Measurements from ENCODE around the gene PSMC2. TPM values are rescaled to one million over a fixed set of nuclear protein-coding genes. Genes with fewer than 3 reads are reported as not detected.

PSMC2 gene
- total RNA-seq, 1 experiment from 2014 or later, result 121 TPM

DNA sequence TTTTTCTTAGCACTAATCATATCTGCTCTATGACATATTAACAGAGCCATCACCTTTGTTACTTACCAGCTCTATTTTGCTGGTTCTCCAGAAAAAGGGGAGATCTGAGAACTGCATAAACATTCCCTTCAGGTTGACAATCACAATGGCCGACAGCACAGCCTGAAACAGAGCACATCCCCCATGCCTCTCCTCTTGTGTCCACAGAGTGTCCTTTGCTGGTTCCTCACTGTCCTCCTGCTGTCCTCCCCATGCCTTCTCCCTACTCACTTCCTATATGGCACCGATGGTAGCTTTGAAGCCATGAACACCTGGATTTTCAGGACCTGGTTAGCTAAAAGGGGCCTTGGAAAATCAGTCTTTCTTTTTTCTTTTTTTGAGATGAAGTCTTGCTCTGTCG, 41.8 kb downstream of the PSMC2 start (continued):
- TF ChIP-seq, protein P1, sequence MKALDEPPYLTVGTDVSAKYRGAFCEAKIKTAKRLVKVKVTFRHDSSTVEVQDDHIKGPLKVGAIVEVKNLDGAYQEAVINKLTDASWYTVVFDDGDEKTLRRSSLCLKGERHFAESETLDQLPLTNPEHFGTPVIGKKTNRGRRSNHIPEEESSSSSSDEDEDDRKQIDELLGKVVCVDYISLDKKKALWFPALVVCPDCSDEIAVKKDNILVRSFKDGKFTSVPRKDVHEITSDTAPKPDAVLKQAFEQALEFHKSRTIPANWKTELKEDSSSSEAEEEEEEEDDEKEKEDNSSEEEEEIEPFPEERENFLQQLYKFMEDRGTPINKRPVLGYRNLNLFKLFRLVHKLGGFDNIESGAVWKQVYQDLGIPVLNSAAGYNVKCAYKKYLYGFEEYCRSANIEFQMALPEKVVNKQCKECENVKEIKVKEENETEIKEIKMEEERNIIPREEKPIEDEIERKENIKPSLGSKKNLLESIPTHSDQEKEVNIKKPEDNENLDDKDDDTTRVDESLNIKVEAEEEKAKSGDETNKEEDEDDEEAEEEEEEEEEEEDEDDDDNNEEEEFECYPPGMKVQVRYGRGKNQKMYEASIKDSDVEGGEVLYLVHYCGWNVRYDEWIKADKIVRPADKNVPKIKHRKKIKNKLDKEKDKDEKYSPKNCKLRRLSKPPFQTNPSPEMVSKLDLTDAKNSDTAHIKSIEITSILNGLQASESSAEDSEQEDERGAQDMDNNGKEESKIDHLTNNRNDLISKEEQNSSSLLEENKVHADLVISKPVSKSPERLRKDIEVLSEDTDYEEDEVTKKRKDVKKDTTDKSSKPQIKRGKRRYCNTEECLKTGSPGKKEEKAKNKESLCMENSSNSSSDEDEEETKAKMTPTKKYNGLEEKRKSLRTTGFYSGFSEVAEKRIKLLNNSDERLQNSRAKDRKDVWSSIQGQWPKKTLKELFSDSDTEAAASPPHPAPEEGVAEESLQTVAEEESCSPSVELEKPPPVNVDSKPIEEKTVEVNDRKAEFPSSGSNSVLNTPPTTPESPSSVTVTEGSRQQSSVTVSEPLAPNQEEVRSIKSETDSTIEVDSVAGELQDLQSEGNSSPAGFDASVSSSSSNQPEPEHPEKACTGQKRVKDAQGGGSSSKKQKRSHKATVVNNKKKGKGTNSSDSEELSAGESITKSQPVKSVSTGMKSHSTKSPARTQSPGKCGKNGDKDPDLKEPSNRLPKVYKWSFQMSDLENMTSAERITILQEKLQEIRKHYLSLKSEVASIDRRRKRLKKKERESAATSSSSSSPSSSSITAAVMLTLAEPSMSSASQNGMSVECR (CRISPR knock-in tag; IDR thresholded peaks at IDR 0.05; ENCODE audit: borderline replicate concordance), result no peak
- no peak for TF ChIP-seq CREM (CRISPR knock-in tag; IDR thresholded peaks at IDR 0.05)
- TF ChIP-seq, protein P2, sequence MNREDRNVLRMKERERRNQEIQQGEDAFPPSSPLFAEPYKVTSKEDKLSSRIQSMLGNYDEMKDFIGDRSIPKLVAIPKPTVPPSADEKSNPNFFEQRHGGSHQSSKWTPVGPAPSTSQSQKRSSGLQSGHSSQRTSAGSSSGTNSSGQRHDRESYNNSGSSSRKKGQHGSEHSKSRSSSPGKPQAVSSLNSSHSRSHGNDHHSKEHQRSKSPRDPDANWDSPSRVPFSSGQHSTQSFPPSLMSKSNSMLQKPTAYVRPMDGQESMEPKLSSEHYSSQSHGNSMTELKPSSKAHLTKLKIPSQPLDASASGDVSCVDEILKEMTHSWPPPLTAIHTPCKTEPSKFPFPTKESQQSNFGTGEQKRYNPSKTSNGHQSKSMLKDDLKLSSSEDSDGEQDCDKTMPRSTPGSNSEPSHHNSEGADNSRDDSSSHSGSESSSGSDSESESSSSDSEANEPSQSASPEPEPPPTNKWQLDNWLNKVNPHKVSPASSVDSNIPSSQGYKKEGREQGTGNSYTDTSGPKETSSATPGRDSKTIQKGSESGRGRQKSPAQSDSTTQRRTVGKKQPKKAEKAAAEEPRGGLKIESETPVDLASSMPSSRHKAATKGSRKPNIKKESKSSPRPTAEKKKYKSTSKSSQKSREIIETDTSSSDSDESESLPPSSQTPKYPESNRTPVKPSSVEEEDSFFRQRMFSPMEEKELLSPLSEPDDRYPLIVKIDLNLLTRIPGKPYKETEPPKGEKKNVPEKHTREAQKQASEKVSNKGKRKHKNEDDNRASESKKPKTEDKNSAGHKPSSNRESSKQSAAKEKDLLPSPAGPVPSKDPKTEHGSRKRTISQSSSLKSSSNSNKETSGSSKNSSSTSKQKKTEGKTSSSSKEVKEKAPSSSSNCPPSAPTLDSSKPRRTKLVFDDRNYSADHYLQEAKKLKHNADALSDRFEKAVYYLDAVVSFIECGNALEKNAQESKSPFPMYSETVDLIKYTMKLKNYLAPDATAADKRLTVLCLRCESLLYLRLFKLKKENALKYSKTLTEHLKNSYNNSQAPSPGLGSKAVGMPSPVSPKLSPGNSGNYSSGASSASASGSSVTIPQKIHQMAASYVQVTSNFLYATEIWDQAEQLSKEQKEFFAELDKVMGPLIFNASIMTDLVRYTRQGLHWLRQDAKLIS (CRISPR knock-in tag; IDR thresholded peaks at IDR 0.05; ENCODE audit: borderline replicate concordance), result no peak
- TF ChIP-seq, protein P3, sequence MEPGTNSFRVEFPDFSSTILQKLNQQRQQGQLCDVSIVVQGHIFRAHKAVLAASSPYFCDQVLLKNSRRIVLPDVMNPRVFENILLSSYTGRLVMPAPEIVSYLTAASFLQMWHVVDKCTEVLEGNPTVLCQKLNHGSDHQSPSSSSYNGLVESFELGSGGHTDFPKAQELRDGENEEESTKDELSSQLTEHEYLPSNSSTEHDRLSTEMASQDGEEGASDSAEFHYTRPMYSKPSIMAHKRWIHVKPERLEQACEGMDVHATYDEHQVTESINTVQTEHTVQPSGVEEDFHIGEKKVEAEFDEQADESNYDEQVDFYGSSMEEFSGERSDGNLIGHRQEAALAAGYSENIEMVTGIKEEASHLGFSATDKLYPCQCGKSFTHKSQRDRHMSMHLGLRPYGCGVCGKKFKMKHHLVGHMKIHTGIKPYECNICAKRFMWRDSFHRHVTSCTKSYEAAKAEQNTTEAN (CRISPR knock-in tag; IDR thresholded peaks at IDR 0.05), result no peak
- no peak for TF ChIP-seq ZNF232 (CRISPR knock-in tag; IDR thresholded peaks at IDR 0.05)
- TF ChIP-seq HMGA2 (CRISPR knock-in tag; IDR thresholded peaks at IDR 0.05), result no peak
- TF ChIP-seq SMAD4 (CRISPR knock-in tag; IDR thresholded peaks at IDR 0.05), result no peak
- TF ChIP-seq, protein P4, sequence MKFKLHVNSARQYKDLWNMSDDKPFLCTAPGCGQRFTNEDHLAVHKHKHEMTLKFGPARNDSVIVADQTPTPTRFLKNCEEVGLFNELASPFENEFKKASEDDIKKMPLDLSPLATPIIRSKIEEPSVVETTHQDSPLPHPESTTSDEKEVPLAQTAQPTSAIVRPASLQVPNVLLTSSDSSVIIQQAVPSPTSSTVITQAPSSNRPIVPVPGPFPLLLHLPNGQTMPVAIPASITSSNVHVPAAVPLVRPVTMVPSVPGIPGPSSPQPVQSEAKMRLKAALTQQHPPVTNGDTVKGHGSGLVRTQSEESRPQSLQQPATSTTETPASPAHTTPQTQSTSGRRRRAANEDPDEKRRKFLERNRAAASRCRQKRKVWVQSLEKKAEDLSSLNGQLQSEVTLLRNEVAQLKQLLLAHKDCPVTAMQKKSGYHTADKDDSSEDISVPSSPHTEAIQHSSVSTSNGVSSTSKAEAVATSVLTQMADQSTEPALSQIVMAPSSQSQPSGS (CRISPR knock-in tag; IDR thresholded peaks at IDR 0.05; ENCODE audit: borderline replicate concordance, low read depth), result no peak
- TF ChIP-seq NFYB (CRISPR knock-in tag; conservative IDR thresholded peaks at IDR 0.05; ENCODE audit: low read depth), result no peak
- TF ChIP-seq, protein P5, sequence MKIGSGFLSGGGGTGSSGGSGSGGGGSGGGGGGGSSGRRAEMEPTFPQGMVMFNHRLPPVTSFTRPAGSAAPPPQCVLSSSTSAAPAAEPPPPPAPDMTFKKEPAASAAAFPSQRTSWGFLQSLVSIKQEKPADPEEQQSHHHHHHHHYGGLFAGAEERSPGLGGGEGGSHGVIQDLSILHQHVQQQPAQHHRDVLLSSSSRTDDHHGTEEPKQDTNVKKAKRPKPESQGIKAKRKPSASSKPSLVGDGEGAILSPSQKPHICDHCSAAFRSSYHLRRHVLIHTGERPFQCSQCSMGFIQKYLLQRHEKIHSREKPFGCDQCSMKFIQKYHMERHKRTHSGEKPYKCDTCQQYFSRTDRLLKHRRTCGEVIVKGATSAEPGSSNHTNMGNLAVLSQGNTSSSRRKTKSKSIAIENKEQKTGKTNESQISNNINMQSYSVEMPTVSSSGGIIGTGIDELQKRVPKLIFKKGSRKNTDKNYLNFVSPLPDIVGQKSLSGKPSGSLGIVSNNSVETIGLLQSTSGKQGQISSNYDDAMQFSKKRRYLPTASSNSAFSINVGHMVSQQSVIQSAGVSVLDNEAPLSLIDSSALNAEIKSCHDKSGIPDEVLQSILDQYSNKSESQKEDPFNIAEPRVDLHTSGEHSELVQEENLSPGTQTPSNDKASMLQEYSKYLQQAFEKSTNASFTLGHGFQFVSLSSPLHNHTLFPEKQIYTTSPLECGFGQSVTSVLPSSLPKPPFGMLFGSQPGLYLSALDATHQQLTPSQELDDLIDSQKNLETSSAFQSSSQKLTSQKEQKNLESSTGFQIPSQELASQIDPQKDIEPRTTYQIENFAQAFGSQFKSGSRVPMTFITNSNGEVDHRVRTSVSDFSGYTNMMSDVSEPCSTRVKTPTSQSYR (CRISPR knock-in tag; IDR thresholded peaks at IDR 0.05), result no peak
- no peak for TF ChIP-seq ELF4 (CRISPR knock-in tag; IDR thresholded peaks at IDR 0.05; ENCODE audit: low read depth)

DNA sequence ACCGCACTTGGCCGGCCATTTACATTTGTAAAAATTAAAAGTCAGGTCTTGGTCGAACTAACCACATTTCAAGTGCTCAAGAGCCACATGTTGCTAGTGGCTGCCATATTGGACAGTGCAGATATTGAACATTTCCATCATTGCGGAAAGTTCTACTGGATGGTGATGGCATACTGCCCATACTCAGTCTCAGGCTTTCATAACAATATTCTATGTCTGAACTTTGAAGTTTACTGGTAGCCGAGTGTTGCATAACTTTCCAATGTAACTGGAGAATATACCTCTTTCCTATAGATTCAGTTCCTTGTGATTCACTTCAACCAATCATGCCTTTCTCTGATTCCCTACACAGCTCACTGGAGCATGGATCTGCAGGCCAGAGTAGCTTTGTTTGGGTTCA, 43.7 kb downstream of the PSMC2 start:
- H3K27ac Mint-ChIP-seq, result no peak overlapping the region
- no peak overlapping the region for H3K4me3 Mint-ChIP-seq
- no peaks in the 10 kb centered on the region for H3K27me3 Mint-ChIP-seq (ENCODE audit: low read depth)
- ChIA-PET CTCF (no interaction called here), POLR2A (no interaction called here)
- H3K36me3 Mint-ChIP-seq, result no peaks in the 10 kb centered on the region
- no peak for DNase-seq (ENCODE audit: low spot score)
- no peaks in the 10 kb centered on the region for H3K4me1 Mint-ChIP-seq
- H3K9me3 Mint-ChIP-seq, result no peaks in the 10 kb centered on the region
- no peak for ATAC-seq
- TF ChIP-seq, protein P6, sequence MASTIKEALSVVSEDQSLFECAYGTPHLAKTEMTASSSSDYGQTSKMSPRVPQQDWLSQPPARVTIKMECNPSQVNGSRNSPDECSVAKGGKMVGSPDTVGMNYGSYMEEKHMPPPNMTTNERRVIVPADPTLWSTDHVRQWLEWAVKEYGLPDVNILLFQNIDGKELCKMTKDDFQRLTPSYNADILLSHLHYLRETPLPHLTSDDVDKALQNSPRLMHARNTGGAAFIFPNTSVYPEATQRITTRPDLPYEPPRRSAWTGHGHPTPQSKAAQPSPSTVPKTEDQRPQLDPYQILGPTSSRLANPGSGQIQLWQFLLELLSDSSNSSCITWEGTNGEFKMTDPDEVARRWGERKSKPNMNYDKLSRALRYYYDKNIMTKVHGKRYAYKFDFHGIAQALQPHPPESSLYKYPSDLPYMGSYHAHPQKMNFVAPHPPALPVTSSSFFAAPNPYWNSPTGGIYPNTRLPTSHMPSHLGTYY (CRISPR knock-in tag; IDR thresholded peaks at IDR 0.05), result no peak
- TF ChIP-seq ATF1 (CRISPR knock-in tag; IDR thresholded peaks at IDR 0.05) (no peak), FOXP1 (CRISPR knock-in tag; IDR thresholded peaks at IDR 0.05; ENCODE audit: borderline replicate concordance) (no peak), ZBTB21 (CRISPR knock-in tag; IDR thresholded peaks at IDR 0.05; ENCODE audit: borderline replicate concordance) (no peak), TEAD1 (CRISPR knock-in tag; IDR thresholded peaks at IDR 0.05) (no peak)
- TF ChIP-seq, protein P7, sequence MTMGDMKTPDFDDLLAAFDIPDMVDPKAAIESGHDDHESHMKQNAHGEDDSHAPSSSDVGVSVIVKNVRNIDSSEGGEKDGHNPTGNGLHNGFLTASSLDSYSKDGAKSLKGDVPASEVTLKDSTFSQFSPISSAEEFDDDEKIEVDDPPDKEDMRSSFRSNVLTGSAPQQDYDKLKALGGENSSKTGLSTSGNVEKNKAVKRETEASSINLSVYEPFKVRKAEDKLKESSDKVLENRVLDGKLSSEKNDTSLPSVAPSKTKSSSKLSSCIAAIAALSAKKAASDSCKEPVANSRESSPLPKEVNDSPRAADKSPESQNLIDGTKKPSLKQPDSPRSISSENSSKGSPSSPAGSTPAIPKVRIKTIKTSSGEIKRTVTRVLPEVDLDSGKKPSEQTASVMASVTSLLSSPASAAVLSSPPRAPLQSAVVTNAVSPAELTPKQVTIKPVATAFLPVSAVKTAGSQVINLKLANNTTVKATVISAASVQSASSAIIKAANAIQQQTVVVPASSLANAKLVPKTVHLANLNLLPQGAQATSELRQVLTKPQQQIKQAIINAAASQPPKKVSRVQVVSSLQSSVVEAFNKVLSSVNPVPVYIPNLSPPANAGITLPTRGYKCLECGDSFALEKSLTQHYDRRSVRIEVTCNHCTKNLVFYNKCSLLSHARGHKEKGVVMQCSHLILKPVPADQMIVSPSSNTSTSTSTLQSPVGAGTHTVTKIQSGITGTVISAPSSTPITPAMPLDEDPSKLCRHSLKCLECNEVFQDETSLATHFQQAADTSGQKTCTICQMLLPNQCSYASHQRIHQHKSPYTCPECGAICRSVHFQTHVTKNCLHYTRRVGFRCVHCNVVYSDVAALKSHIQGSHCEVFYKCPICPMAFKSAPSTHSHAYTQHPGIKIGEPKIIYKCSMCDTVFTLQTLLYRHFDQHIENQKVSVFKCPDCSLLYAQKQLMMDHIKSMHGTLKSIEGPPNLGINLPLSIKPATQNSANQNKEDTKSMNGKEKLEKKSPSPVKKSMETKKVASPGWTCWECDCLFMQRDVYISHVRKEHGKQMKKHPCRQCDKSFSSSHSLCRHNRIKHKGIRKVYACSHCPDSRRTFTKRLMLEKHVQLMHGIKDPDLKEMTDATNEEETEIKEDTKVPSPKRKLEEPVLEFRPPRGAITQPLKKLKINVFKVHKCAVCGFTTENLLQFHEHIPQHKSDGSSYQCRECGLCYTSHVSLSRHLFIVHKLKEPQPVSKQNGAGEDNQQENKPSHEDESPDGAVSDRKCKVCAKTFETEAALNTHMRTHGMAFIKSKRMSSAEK (CRISPR knock-in tag; IDR thresholded peaks at IDR 0.05; ENCODE audit: borderline replicate concordance), result no peak

Data from WTC11 (cell line).